Measurements from ENCODE around the gene MLLT3. TPM values are rescaled to one million over a fixed set of nuclear protein-coding genes. Genes with fewer than 3 reads are reported as not detected.
A peak's percentile ranks its signal among the peaks of the same experiment; 100 is the strongest.

MLLT3 gene
- total RNA-seq, 1 donor from 2014 or later = 18.0 TPM

GRCh38 chr9:20361229-20361628, 261.1 kb downstream of the MLLT3 start:
- H3K4me3 ChIP-seq = no peak overlapping the region
- DNase-seq (no peak), ATAC-seq (no peak)
- no peak overlapping the region for H3K27ac ChIP-seq
- H3K9me3 ChIP-seq = no peaks in the 10 kb centered on the region
- intact Hi-C loops (cut with DNase I) = no loop called here
- H3K4me1 ChIP-seq = peaks cover 14% of the 10 kb centered on the region
- no peaks in the 10 kb centered on the region for H3K27me3 ChIP-seq (ENCODE audit: low read depth)
- TF ChIP-seq CTCF (IDR thresholded peaks at IDR 0.05) = no peak
- peaks cover 6% of the 10 kb centered on the region for H3K36me3 ChIP-seq

- no peaks in the 10 kb centered on the region for H3K27me3 ChIP-seq (ENCODE audit: low read depth)
- peaks cover 34% of the 10 kb centered on the region for H3K4me1 ChIP-seq
- ATAC-seq = peak; percentile 37 to 58
- TF ChIP-seq CTCF (IDR thresholded peaks at IDR 0.05) = no peak
- intact Hi-C loops (cut with DNase I) = loop anchor here (10.0 kb wide), 1 partner anchor 587 kb away; no protein-coding TSS in a partner anchor
- no peak overlapping the region for H3K27ac ChIP-seq
- H3K9me3 ChIP-seq = no peaks in the 10 kb centered on the region
- H3K36me3 ChIP-seq = peaks cover 3% of the 10 kb centered on the region
- DNase-seq = no peak
- no peak overlapping the region for H3K4me3 ChIP-seq
These were observed 264.1 kb downstream of the MLLT3 start for GRCh38 chr9:20358207-20358606.

- Histone ChIP-seq H3K27me3 (ENCODE audit: low read depth) (no peaks in the 10 kb centered on the region), H3K4me3 (no peak overlapping the region), H3K9me3 (no peaks in the 10 kb centered on the region), H3K27ac (peak overlapping the region; percentile 10), H3K36me3 (no peaks in the 10 kb centered on the region), H3K4me1 (peaks cover 37% of the 10 kb centered on the region)
- intact Hi-C loops (cut with DNase I) = loop anchor here (10.0 kb wide), 1 partner anchor 588 kb away; no protein-coding TSS in a partner anchor
- TF ChIP-seq CTCF (IDR thresholded peaks at IDR 0.05) = no peak
- DNase-seq = no peak
- ATAC-seq = no peak
These were observed 265.3 kb downstream of the MLLT3 start for GRCh38 chr9:20357037-20357432.

- DNase-seq (no peak), ATAC-seq (peak; percentile 80 to 90)
- TF ChIP-seq CTCF (IDR thresholded peaks at IDR 0.05) = peak; percentile 71
- H3K4me3 ChIP-seq = no peak overlapping the region
- H3K36me3 ChIP-seq = no peaks in the 10 kb centered on the region
- intact Hi-C loops (cut with DNase I) = loop anchor here (10.0 kb wide), 1 partner anchor 588 kb away; no protein-coding TSS in a partner anchor
- peak overlapping the region; percentile 10 for H3K27ac ChIP-seq
- H3K27me3 ChIP-seq (ENCODE audit: low read depth) = no peaks in the 10 kb centered on the region
- peaks cover 37% of the 10 kb centered on the region for H3K4me1 ChIP-seq
- H3K9me3 ChIP-seq = no peaks in the 10 kb centered on the region
These were observed 265.8 kb downstream of the MLLT3 start for GRCh38 chr9:20356403-20357036.

GRCh38 chr9:20355022-20355421, 267.3 kb downstream of the MLLT3 start:
- no peak for TF ChIP-seq CTCF (IDR thresholded peaks at IDR 0.05)
- Histone ChIP-seq H3K9me3 (no peaks in the 10 kb centered on the region), H3K27me3 (ENCODE audit: low read depth) (no peaks in the 10 kb centered on the region), H3K4me3 (no peak overlapping the region), H3K36me3 (no peaks in the 10 kb centered on the region), H3K27ac (no peak overlapping the region), H3K4me1 (peaks cover 37% of the 10 kb centered on the region)
- DNase-seq = no peak
- intact Hi-C loops (cut with DNase I) = loop anchor here (10.0 kb wide), 1 partner anchor 590 kb away; no protein-coding TSS in a partner anchor
- ATAC-seq = no peak

Data from lower lobe of right lung (tissue), 2 donors.